Muscle layer of colon (tissue), 2 donors: ENCODE data around the gene CYP4F2.
"Not testable (repeated sequence)": the region's sequence is repeated elsewhere in the genome, so short reads cannot be mapped to it uniquely, and the experiment has no call there.

ENCODE experiments used
- H3K27ac ChIP-seq: one replicate; pipeline ENCODE4 v1.7.0; 2013; ENCODE audit warnings: low read depth, mild to moderate bottlenecking, low read length, moderate library complexity
- H3K27me3 ChIP-seq, 2 donors: one replicate each; pipeline ENCODE4 v1.7.0; 2013; ENCODE audit warnings: low read length in 2 of 2, mild to moderate bottlenecking in 2 of 2; ENCODE audit not compliant: insufficient read depth in 2 of 2, control insufficient read depth in 1 of 2
- H3K36me3 ChIP-seq: one replicate; pipeline ENCODE4 v1.7.0; 2013; ENCODE audit warnings: mild to moderate bottlenecking, low read length; ENCODE audit not compliant: insufficient read depth
- H3K4me1 ChIP-seq: one replicate; pipeline ENCODE4 v1.7.0; 2013; ENCODE audit warnings: mild to moderate bottlenecking, low read length; ENCODE audit not compliant: insufficient read depth
- H3K4me3 ChIP-seq, 2 donors: one replicate each; pipeline ENCODE4 v1.7.0; 2013; ENCODE audit warnings: low read length in 2 of 2, low read depth in 1 of 2, mild to moderate bottlenecking in 1 of 2, moderate library complexity in 1 of 2
- H3K9ac ChIP-seq: one replicate; pipeline ENCODE4 v1.7.0; 2013; ENCODE audit warnings: low read length
- H3K9me3 ChIP-seq: one replicate; pipeline ENCODE4 v1.7.0; 2013; ENCODE audit warnings: mild to moderate bottlenecking, low read length
- donor health status: abdominal sarcoma.
- donor health status: Adenocarcinoma of cecum.

The CYP4F2 gene

DNA sequence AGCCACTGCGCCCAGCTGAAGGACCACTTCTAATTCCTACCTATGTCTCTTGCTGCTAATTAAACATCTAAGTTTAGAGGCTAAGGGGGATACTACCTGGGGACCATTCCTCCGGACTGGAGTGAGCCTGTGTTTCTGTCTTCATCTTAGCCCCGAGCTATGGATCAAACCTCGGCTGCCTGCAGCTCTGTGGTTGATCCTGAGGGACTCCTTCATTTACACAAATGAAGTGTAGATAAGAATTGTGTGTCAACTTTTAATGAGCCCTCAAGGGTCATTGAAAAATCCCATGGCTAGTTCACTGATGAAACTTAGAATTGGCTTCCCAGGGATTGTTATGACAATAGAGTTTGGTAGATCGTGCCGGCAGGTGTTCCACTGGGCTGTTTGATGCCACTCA lies 51.0 kb downstream of the CYP4F2 start:
- Histone ChIP-seq H3K27ac (no peak overlapping the region), H3K9me3 (no peaks in the 10 kb centered on the region), H3K36me3 (no peaks in the 10 kb centered on the region), H3K9ac (no peak overlapping the region), H3K27me3 (no peaks in the 10 kb centered on the region), H3K4me3 (no peak overlapping the region), H3K4me1 (no peaks in the 10 kb centered on the region)

DNA sequence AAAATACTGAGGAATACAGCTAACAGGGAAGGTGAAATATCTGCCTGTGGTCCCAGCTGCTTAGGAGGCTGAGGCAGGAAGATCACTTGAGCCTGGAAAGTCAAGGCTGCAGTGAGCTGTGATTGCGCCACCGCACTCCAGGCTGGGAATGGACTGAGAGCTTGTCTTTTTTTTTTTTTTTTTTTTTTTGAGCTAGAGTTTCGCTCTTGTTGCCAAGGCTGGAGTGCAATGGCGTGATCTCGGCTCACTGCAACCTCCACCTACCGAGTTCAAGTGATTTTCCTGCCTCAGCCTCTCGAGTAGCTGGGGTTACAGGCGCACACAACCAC lies 54.0 kb downstream of the CYP4F2 start:
- not testable (repeated sequence) for H3K9ac ChIP-seq, H3K27ac ChIP-seq, H3K27me3 ChIP-seq, H3K36me3 ChIP-seq, H3K4me1 ChIP-seq, H3K9me3 ChIP-seq, H3K4me3 ChIP-seq

DNA sequence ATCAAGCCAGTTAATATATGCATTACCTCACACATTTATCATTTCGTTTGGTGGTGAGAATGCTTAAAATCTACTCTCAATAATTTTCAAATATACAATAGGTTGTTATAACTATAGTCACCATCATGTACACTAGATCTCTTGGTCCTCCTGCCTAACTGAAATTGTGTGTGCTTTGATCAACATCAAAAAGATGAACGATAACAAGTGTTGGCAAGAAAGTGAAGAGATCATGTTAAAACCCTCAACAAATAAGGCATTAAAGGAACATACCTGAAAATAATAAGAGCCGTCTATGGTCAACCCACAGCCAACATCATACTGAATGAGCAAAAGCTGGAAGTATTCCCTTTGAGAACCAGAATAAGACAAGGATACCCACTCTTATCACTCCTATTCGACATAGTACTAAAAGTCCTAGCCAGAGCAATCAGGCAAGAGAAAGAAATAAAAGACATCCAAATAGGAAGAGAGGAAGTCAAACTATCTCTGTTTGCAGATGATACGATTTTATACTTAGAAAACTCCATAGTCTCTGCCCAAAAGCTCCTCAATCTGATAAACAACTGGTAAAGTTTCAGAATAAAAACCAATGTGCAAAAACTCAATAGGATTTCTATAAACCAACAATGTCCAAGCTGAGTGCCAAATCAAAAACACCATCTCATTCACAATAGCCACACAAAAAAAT lies 54.5 kb downstream of the CYP4F2 start:
- Histone ChIP-seq H3K27me3 (no peaks in the 10 kb centered on the region), H3K9me3 (no peaks in the 10 kb centered on the region), H3K27ac (no peak overlapping the region), H3K9ac (no peak overlapping the region), H3K4me3 (no peak overlapping the region), H3K36me3 (no peaks in the 10 kb centered on the region), H3K4me1 (no peaks in the 10 kb centered on the region)

DNA sequence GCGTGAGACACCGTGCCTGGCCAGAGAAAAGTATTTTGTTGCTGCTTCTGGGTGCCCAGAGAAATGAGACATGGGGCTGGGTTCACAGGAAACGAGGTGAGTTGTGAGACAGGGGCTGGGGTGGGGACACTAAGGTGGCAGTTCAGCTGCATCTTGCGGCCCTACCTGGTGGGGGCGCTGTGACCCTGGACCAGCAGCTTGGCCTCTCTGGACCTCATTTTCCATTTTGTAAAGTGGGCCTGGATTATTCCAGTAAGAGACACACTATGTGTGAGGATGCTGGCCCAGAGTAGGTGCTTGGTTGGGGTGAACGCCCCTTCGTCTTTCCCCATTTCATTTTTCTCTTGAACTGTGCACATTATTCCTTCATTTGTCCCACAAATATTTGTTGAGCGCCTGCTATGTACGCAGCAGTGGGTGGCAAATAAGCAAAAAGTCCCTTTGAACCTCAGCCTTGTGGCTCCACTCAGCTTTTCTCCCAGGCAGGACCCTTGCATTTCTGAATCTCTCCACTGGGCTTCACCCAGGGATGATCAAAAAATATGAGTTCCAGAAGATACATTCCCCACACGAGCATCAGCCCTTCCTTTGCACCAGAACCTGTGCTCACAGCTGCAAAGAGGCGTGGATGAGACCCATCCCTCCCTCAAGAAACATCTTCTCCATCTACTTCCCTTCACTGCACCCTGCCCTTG lies 55.9 kb downstream of the CYP4F2 start:
- H3K27me3 ChIP-seq = no peaks in the 10 kb centered on the region
- H3K36me3 ChIP-seq = no peaks in the 10 kb centered on the region
- H3K27ac ChIP-seq = no peak overlapping the region
- H3K9ac ChIP-seq = no peak overlapping the region
- no peak overlapping the region for H3K4me3 ChIP-seq
- H3K4me1 ChIP-seq = no peaks in the 10 kb centered on the region
- H3K9me3 ChIP-seq = no peaks in the 10 kb centered on the region

- Histone ChIP-seq H3K9me3 (no peaks in the 10 kb centered on the region), H3K4me1 (no peaks in the 10 kb centered on the region), H3K9ac (no peak overlapping the region), H3K4me3 (no peak overlapping the region), H3K27me3 (no peaks in the 10 kb centered on the region), H3K36me3 (no peaks in the 10 kb centered on the region), H3K27ac (no peak overlapping the region)
These were observed 57.0 kb downstream of the CYP4F2 start for GRCh38 chr19:15840833-15841232.

DNA sequence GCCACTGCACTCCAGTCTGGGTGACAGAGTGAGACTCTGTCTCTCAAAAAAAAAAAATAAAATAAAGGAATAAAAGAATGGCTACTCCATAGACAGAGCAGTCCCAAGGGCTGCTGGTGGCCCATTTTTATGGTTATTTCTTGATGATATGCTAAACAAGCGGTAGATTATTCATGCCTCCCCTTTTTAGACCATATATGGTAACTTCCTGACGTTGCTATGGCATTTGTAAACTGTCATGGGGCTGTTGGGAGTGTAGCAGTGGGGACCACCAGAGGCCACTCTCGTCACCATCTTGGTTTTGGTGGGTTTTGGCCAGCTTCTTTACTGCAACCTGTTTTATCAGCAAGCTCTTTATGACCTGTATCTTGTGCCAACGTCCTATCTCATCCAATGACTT lies 58.0 kb downstream of the CYP4F2 start:
- H3K4me3 ChIP-seq, H3K36me3 ChIP-seq, H3K27ac ChIP-seq, H3K27me3 ChIP-seq, H3K9ac ChIP-seq, H3K4me1 ChIP-seq, H3K9me3 ChIP-seq: not testable (repeated sequence)

DNA sequence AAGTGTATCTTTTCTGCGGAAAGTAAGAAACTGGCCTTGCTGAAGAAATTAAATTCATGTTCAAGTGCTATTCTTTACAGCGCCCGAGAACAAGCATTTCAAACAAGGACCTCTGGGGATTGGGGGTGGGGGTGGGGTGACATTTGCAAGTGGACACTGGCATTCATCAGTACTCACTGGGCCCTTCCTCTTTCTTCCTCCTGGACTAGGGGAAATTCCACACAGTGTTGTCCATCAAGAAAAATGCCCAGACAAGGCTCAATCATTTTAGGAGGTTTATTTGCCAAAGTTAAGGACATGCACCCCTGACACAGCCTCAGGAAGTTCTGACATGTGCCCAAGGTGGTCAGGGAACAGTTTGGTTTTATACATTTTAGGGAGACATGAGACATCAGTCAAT lies 59.5 kb downstream of the CYP4F2 start:
- no peaks in the 10 kb centered on the region for H3K4me1 ChIP-seq
- no peak overlapping the region for H3K27ac ChIP-seq

GRCh38 chr19:15837221-15837731 lies 60.6 kb downstream of the CYP4F2 start:
- H3K4me3 ChIP-seq = peak overlapping the region; percentile 82 to 90
- H3K27ac ChIP-seq = peak overlapping the region; percentile 97
- H3K4me1 ChIP-seq = no peaks in the 10 kb centered on the region
- no peak overlapping the region for H3K9ac ChIP-seq
- no peaks in the 10 kb centered on the region for H3K36me3 ChIP-seq
- H3K27me3 ChIP-seq = no peaks in the 10 kb centered on the region
- H3K9me3 ChIP-seq = no peaks in the 10 kb centered on the region

More for the DNA sequence above, 59.5 kb downstream of the CYP4F2 start:
- no peak overlapping the region for H3K9ac ChIP-seq
- H3K36me3 ChIP-seq = no peaks in the 10 kb centered on the region
- H3K4me3 ChIP-seq = no peak overlapping the region
- H3K9me3 ChIP-seq = no peaks in the 10 kb centered on the region
- no peaks in the 10 kb centered on the region for H3K27me3 ChIP-seq

DNA sequence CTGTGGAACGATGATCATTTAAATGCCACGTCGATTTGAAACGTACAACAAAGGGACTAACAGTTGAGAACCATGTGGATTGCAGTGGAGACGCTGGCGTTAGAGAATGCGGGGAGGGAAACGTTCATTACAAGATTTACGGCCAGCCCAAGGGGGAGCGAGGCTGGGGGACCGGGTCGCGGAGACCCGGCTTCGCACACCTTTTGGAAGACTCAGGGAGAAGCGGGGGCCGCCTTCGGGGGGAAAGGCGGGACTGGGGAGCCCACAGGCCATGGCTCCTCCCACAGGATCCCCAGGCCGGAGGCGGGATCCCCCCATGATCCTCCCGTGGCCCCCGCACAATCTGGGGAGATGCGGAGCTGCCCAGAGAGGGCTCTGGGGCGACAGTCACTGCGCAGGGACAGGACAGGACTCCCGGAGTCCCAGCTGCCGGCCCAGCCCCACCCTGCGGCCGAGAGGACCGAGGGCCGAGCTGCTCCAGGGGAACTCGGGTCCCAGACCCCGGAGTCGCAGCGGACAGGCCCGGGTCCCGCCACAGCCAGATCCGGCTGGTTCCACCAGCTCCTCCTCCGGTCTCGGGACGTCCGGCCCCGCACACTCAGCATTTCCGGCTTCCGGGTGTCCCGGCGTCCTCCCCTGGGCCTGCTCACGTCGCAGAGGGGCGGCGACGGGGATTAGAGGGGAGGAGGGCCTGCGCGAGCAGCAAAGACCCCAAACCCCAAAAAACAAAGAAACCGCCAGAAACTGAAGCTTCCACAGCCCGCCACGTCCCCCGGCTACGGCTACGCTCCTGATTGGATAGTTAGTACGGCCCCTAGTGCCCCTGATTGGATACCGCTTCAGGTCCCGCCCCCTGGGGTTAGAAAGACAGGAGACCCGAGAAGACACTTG lies 61.3 kb downstream of the CYP4F2 start:
- Histone ChIP-seq H3K9me3 (no peaks in the 10 kb centered on the region), H3K4me3 (peak overlapping the region; percentile 82 to 90), H3K36me3 (no peaks in the 10 kb centered on the region), H3K27ac (peak overlapping the region; percentile 97), H3K9ac (peak overlapping the region; percentile 89), H3K27me3 (no peaks in the 10 kb centered on the region), H3K4me1 (no peaks in the 10 kb centered on the region)

DNA sequence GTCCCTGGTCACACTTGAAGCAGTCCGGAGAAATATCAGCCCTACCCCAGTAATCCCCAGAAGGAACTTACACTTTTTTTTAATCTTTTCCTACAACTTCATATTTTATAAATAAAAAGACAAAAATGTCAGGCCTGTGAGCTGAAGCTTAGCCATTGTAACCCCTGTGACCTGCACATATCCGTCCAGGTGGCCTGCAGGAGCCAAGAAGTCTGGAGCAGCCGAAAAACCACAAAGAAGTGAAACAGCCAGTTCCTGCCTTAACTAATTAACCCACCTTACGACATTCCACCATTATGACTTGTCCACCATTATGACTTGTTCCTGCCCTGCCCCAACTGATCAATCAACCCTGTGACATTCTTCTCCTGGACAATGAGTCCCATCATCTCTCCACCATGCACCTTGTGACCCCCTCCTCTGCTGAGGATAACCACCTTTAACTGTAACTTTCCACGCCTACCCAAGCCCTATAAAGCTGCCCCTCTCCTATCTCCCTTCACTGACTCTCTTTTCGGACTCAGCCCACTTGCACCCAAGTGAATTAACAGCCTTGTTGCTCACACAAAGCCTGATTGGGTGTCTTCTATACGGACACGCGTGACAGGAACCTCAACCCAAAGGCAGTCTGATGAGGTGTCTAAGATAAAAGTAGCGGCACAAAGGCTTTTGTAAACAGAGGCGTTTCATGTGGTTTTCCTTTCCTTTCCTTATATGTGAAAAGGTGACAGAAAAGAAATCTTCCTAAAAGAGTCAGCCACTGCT lies 62.1 kb downstream of the CYP4F2 start:
- H3K4me1 ChIP-seq, H3K9me3 ChIP-seq, H3K36me3 ChIP-seq, H3K27me3 ChIP-seq: not testable (repeated sequence)
- peak overlapping the region; percentile 82 to 90 for H3K4me3 ChIP-seq
- H3K9ac ChIP-seq = peak overlapping the region; percentile 89
- H3K27ac ChIP-seq = peak overlapping the region; percentile 97

DNA sequence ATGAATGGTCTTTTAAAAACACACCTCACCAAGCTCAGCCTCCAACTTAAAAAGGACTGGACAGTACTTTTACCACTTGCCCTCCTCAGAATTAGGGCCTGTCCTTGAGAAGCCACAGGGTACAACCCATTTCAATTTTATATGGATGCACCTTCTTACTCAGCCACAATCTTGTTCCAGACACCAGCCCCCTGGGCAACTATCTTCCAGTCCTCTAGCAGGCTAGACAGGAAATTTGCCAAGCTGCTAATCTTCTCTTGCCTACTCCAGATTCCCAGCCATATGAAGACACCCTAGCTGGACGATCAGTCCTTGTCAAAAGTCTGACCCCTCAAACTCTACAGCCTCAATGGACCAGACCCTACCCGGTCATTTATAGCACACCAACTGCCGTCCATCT lies 63.6 kb downstream of the CYP4F2 start:
- H3K27me3 ChIP-seq, H3K27ac ChIP-seq, H3K9ac ChIP-seq, H3K4me3 ChIP-seq, H3K9me3 ChIP-seq, H3K4me1 ChIP-seq, H3K36me3 ChIP-seq: not testable (repeated sequence)
